H1 (cell line): ENCODE measurements around the gene UROC1. TPM values are rescaled to one million over a fixed set of nuclear protein-coding genes. Genes with fewer than 3 reads are reported as not detected.

Experiments
- BCL11A ChIP-seq, 2 experiments: IDR thresholded peaks; one replicate each; pipeline ENCODE4 v1.6.1; 2011; ENCODE audit warnings: low read depth in 2 of 2, low read length in 2 of 2, mild to moderate bottlenecking in 2 of 2
- CBX8 ChIP-seq: fragments of 300-800, 300-1000 bp; sonication (generic); IDR thresholded peaks from 2 replicates; pipeline ENCODE4 v1.7.1; 2016; ENCODE audit warnings: low read depth, low read length, borderline replicate concordance
- FOSL1 ChIP-seq: IDR thresholded peaks from 2 replicates; pipeline ENCODE4 v1.6.1; 2011; ENCODE audit warnings: mild to moderate bottlenecking, low read depth, low read length, moderate library complexity; ENCODE audit not compliant: insufficient read depth
- POLR2A ChIP-seq, 2 experiments: IDR thresholded peaks; 1 replicate in 1 of 2; 2 replicates in 1 of 2; pipeline ENCODE4 v1.6.1; 2011; ENCODE audit warnings: low read depth in 2 of 2, low read length in 2 of 2, mild to moderate bottlenecking in 2 of 2; ENCODE audit errors: control extremely low read depth in 1 of 2
- polyA plus RNA-seq, 7 experiments: library from polyadenylated mRNA; depleted of rRNA in 3 of 7; stranded (reverse) in 5 of 7; unstranded in 2 of 7; fragments of >200 nt in 5 of 7; fragments of 200-250 nt in 2 of 7; gene quantifications; 1 replicate in 5 of 7; 2 replicates in 1 of 7; 4 replicates in 1 of 7; pipeline versions ENCODE4 v1.2.1 to v1.2.3, GENCODE V29; 2011 to 2013; ENCODE audit warnings: missing spikeins in 2 of 7, mixed read lengths in 2 of 7
- total RNA-seq: library from RNA; stranded (reverse); fragmentation: NEBNext Ultra II Directional; extraction: Animal tissue kit (Norgen Biotek cat#: 25700); gene quantifications from 2 replicates; pipeline ENCODE4 v1.2.1, GENCODE V29; 2021

UROC1 gene
- total and polyA plus RNA-seq, 2 of the 8 experiments (the other 6 are each of a cell fraction or from before 2014, with no cell fraction given) = 0.03 TPM; not detected in 1

DNA sequence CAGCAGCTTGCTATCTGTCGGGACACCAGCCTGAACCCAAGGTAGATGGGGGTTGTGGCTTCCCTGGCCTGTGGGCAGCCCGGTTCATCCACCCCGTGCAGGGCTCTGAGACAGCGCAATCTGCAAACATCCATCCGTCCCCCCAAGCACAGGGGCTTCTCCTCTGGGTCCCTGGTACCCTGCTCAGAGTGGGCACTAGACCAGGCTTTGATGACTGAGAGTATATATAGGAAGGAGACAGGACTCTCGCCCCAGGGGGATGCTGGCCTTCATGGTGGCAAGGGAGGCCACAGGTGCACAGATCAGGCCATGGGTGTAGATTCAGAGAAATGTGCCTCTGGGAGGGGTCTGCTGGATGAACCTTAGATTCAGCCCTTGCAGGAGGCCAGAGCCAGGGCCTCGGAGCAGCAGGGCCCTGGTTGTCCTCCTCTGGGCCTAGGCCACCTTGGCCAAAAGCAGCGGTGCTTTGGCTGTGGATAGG, 82.6 kb downstream of the UROC1 start (continued):
- TF ChIP-seq FOSL1 = no peak
- TF ChIP-seq BCL11A (IDR thresholded peaks at IDR 0.05; ENCODE audit: low read depth in 2 of 2, low read length in 2 of 2) = no peak
- TF ChIP-seq POLR2A (IDR thresholded peaks at IDR 0.05; ENCODE audit: control extremely low read depth in 1 of 2, low read depth in 2 of 2, low read length in 2 of 2) = no peak
- no peak for TF ChIP-seq CBX8
